HG03025 (cell line): ENCODE measurements around the gene GARIN5B.
A peak's percentile ranks its signal among the peaks of the same experiment; 100 is the strongest.

Experiments used
- ATAC-seq: cut with Tn5 transposase; IDR thresholded peaks from one replicate; pipeline ENCODE4 v1.9.1; 2021; ENCODE audit warnings: mild to moderate bottlenecking, moderate library complexity; ENCODE audit not compliant: unreplicated experiment, low FRiP score

GARIN5B gene

GRCh38 chr19:55352549-55353145 lies 10.4 kb downstream of the GARIN5B start:
- ATAC-seq, result no peak

GRCh38 chr19:55352040-55352439 lies 11.0 kb downstream of the GARIN5B start:
- no peak for ATAC-seq

- no peak for ATAC-seq
Observed at GRCh38 chr19:55350620-55351315, 12.3 kb downstream of the GARIN5B start.

DNA sequence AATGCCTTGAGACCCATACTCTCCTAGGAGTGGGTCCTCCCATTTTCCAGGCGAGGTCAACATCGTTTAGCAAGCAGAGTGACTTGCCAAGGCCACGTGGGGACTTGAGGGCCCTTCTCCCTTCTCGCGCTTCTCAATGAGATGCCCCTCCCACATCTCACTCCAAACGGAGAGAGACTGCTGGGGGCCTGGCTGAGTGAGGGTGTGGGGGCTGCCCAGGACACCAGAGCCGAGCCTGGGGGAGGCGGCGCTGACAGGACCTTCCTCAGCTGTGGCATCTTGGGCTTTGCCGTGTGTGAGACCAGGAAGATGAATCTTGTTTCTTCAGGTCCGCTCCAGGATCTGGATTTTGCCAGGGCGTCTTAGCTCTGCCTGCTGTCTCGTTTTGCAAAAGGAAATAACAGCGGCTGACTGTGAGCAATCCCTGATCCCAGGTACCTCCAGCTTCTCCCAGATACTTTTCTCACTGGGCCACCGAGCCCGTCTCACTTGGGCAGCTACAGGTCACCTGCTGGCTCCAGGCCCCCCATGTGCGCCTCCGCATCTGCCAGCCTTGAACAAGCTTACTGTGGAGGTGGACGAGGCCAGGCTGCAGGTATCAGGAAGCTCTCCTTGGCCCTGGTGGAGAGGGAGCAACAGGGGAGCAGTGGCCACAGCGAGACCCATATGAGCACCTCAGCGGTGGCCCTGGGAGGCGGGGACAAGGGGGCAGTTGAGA lies 14.6 kb downstream of the GARIN5B start:
- ATAC-seq, result no peak

DNA sequence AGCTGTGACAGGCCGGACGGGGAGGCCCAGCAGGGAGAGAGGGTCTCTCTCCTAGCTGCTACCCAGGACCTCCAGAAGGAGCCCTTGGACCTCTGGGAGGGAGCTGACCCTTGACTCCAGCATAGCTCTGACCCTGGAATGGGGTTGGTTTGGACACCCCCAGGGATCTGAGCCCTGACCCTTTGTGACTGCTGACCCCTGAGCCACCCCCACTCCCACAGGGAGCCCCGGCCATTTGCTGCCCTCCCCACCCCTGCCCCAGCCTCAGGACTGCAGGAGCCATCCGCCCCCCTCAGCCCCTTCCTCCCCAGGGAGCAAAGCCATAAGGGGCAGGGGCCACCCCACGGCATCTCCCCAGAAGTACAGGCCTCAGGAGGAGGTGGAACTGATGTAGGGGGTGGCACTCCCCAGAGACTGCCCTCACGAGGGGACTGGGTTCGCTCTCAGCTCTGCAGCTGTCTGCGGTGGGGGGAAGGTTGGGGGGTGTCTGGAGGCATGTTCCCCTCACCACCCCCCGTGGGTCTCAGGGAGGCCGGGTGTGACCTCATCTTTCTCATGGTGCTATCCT lies 15.5 kb downstream of the GARIN5B start:
- no peak for ATAC-seq

DNA sequence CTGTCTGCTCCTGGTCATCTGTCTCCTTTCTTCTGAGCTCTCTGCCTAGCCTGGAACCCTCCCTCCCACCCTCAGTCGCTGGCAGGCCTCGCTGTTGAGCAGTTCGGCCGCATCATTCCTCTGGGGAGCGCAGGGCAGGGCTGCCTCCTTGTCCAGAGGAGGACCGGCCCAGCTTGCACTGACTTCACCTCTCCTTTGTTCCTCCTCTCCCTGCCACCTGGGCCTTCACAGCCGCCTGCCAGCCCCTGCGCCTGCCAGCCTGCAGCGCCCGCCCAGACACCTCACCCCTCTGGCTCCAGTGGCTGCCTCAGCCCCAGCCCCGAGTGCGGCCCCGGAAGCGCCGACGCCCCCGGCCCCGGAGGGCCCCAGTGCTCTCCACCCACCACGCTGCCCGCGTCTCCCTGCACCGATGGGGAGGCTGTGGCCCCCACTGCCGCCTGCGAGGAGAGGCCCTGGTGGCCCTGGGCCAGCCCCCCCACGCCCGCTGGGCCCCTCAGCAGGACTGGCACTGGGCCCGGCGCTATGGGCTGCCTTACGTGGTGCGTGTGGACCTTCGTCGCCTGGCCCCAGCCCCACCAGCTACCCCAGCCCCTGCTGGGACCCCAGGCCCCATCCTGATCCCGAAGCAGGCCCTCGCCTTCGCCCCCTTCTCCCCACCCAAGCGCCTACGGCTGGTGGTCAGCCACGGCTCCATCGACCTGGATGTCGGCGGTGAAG lies 16.2 kb downstream of the GARIN5B start:
- ATAC-seq, result no peak

- ATAC-seq, result no peak
Observed at GRCh38 chr19:55345818-55346724, 17.0 kb downstream of the GARIN5B start.

- ATAC-seq, result no peak
Observed at GRCh38 chr19:55345101-55345817, 17.8 kb downstream of the GARIN5B start.

- ATAC-seq, result no peak
Observed at GRCh38 chr19:55344444-55344843, 18.6 kb downstream of the GARIN5B start.

GRCh38 chr19:55341595-55342531 lies 21.2 kb downstream of the GARIN5B start:
- ATAC-seq, result no peak

DNA sequence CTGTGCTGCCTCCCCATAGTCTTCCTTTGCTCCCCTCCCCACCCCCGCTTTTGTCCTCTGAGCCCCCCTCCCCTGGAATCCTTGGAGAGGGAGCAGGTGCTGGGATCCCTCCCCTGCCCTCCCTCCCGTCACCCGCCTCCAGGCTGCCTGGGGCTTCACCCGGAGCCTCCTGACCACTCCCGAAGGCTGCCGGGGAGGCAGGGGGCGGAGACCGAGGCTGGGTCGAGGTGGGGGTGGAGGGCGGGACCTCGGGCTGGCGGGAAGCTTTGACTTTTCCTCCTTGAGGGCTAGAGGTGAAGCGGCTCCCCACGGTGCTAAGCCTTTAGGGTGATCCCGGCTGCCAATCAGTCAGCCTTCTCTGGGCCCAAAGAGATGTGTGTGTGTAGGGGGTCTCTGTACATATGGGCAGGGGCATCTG lies 21.9 kb downstream of the GARIN5B start:
- ATAC-seq, result no peak

DNA sequence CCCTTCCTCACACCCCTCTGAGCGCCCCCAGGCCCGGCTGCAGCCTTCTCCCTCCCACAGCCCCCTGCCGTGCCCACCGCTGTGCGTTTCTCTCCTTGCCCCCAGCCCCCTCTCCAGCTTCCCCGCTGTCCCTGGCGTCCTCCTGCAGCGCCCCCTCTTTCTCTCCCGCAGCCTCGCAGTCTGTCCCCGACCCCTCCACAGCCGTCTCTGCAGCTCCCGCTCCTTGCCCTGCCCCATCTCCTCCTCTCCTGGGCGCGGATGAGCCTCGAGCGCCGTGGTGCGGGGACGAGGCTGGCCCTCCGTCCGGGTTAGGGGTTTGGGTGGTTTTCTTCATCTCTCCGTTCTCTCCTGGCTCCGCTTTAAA lies 22.3 kb downstream of the GARIN5B start:
- ATAC-seq, result no peak

- no peak for ATAC-seq
Observed at GRCh38 chr19:55339889-55340783, 22.9 kb downstream of the GARIN5B start.

DNA sequence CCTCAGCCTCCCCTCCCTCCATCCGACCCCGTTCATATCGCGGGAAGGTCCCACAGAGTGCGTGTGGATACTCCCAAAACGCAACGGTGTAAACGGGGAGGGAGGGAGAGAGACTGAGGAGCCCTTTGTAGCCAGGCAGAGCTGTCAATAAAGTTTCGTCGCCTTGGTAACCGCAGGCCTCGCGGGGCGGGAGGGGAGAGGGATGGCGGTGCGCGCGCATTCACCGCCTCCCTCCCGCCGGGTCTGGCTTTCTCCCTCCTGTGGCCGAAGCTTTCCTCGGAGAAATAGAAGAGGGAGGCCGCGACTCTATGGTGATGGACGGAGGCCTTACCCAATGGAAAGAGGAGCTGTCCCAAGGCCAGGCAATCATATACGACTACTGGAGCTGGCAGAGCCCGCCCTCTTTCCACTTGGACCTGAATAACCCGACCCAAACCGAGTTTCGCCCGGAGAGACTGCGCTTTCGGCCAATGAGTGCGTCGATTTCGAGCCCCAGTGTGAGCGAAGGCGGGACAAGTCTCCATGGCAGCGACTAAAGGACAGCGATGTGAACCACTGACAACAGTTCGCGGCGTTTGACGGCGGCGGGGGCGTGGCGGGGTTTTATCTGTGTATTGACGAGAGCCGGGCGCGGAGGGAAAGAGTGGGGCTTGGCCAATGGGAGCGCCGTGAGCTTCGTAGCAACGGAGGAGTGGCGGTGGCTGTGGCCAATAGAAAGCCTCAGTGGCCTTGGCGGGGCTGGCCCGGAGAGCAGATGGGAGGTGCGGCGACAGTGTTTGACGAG lies 23.8 kb downstream of the GARIN5B start, which contains the start of gene KMT5C:
KMT5C (plus strand) TSS at position 772 of the 784 bp plus-strand sequence. CDS start 2,061 bp downstream, outside the sequence.
- ATAC-seq, result peak; percentile 86

- ATAC-seq, result no peak
Observed at GRCh38 chr19:55336101-55336500, 27.0 kb downstream of the GARIN5B start.

GRCh38 chr19:55333870-55334269 lies 29.2 kb downstream of the GARIN5B start:
- no peak for ATAC-seq
